ENCODE measurements around the gene RINT1.

The RINT1 gene

DNA sequence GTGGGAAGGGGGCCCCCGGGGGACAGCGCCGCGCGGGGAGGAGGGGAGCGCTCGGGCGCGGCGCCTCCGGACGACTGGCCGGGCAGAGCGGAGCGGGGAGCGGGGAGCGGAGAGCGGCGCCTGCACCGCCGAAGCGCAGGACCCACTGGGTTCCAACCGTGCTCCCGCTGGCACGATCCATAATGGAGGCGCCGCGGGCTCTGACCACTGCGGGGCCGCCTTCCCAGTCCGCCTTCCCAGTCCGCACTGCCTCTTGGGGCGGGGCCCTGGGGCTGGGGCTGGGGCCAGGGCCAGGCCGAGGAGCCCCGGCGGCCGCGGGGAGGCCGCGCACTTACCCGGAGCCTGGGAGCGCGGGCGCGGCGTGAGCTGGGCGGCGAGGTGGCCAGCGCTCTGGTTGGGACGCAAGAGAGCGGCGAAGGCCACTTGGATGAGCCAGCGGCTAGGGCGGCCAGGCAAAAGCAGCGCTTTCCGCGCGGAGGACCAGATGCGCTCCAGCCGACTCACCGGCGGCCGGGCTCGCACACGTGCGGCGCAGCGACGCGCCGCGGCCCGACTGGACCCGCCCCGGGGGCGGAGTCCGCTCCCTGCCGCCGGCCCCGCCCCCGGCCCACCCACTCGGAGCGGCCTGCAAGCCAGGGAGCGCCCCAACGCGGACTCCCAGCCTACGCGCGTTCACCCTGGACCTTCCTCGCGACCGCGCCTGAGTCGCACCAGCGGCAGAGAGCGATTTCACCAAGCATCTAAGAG is 10.1 kb upstream of the RINT1 start, which contains the start of gene PUS7:
PUS7 (minus strand) TSS at position 555 of the 747 bp plus-strand sequence. CDS start 13,759 bp downstream, outside the sequence.
- no peak for TF ChIP-seq ZBTB7A (IDR thresholded peaks at IDR 0.05; ENCODE audit: low read depth)
- TF ChIP-seq, protein P1, sequence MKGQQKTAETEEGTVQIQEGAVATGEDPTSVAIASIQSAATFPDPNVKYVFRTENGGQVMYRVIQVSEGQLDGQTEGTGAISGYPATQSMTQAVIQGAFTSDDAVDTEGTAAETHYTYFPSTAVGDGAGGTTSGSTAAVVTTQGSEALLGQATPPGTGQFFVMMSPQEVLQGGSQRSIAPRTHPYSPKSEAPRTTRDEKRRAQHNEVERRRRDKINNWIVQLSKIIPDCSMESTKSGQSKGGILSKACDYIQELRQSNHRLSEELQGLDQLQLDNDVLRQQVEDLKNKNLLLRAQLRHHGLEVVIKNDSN (IDR thresholded peaks at IDR 0.05), result peak; percentile 47; the same call in 1 of the 2 replicates
- TF ChIP-seq TAF1 (IDR thresholded peaks at IDR 0.05; ENCODE audit: low read depth), result peak; percentile 60; the same call in 1 of the 2 replicates
- TF ChIP-seq, protein P2, sequence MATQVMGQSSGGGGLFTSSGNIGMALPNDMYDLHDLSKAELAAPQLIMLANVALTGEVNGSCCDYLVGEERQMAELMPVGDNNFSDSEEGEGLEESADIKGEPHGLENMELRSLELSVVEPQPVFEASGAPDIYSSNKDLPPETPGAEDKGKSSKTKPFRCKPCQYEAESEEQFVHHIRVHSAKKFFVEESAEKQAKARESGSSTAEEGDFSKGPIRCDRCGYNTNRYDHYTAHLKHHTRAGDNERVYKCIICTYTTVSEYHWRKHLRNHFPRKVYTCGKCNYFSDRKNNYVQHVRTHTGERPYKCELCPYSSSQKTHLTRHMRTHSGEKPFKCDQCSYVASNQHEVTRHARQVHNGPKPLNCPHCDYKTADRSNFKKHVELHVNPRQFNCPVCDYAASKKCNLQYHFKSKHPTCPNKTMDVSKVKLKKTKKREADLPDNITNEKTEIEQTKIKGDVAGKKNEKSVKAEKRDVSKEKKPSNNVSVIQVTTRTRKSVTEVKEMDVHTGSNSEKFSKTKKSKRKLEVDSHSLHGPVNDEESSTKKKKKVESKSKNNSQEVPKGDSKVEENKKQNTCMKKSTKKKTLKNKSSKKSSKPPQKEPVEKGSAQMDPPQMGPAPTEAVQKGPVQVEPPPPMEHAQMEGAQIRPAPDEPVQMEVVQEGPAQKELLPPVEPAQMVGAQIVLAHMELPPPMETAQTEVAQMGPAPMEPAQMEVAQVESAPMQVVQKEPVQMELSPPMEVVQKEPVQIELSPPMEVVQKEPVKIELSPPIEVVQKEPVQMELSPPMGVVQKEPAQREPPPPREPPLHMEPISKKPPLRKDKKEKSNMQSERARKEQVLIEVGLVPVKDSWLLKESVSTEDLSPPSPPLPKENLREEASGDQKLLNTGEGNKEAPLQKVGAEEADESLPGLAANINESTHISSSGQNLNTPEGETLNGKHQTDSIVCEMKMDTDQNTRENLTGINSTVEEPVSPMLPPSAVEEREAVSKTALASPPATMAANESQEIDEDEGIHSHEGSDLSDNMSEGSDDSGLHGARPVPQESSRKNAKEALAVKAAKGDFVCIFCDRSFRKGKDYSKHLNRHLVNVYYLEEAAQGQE (IDR thresholded peaks at IDR 0.05; ENCODE audit: low read depth), result peak; percentile 26; the same call in 1 of the 2 replicates
- TF ChIP-seq, protein P3, sequence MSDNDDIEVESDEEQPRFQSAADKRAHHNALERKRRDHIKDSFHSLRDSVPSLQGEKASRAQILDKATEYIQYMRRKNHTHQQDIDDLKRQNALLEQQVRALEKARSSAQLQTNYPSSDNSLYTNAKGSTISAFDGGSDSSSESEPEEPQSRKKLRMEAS (IDR thresholded peaks at IDR 0.05), result peak; percentile 92; the same call in 1 of the 2 replicates
- TF ChIP-seq EP300 (IDR thresholded peaks at IDR 0.05; ENCODE audit: borderline replicate concordance), result peak; percentile 32
- no peak for TF ChIP-seq CREB1 (IDR thresholded peaks at IDR 0.05; ENCODE audit: low read depth)
- no peak for TF ChIP-seq FOXM1 (IDR thresholded peaks at IDR 0.05; ENCODE audit: borderline replicate concordance, low read depth)
- TF ChIP-seq RAD21 (IDR thresholded peaks at IDR 0.05; ENCODE audit: low read depth), result no peak
- TF ChIP-seq TCF12 (IDR thresholded peaks at IDR 0.05; ENCODE audit: low read depth), result no peak
- TF ChIP-seq YY1 (IDR thresholded peaks at IDR 0.05; ENCODE audit: low read depth), result peak; percentile 51
- TF ChIP-seq TEAD4 (IDR thresholded peaks at IDR 0.05), result no peak
- 0 out of 2 replicates have a peak, but pooled peaks have one; percentile 11 for TF ChIP-seq EGR1 (IDR thresholded peaks at IDR 0.05)

DNA sequence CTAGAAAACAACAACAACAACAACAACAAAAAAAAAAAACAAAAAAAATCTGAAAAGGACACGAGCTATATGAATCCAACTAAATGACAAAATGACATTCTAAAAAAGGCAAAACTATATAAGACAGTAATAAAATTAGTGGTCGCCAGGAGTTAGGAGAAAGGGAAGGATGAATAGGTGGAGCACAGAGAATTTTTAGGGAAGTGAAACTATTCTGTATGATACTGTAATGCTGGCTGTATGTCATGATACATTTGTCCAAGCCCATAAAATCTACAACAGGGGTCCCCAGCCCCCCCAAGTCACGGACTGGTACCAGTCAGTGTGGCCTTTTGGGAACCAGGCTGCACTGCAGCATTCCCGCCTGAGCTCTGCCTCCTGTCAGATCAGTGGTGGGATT is 7.2 kb upstream of the RINT1 start:
- no peak for TF ChIP-seq RAD21 (IDR thresholded peaks at IDR 0.05; ENCODE audit: low read depth)
- no peak for TF ChIP-seq TEAD4 (IDR thresholded peaks at IDR 0.05)
- TF ChIP-seq CREB1 (IDR thresholded peaks at IDR 0.05; ENCODE audit: low read depth), result no peak
- no peak for TF ChIP-seq YY1 (IDR thresholded peaks at IDR 0.05; ENCODE audit: low read depth)
- no peak for TF ChIP-seq EGR1 (IDR thresholded peaks at IDR 0.05)
- no peak for TF ChIP-seq TCF12 (IDR thresholded peaks at IDR 0.05; ENCODE audit: low read depth)

DNA sequence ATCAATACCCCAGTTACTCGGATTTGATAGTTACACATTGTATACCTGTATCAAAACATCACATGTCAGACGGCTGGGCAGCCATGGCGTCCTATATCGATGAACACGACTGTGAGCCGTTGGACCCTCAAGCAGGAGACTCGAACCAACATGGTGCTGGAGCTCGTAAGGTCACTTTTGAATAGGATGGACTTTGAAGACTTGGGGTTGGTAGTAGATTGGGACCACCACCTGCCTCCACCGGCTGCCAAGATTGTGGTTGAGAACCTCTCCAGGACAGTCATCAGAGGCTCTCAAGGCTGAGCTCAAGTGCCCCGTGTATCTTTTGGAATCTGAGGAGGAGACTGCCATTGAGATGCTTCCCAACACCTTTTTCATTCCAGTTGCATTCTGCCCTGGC is 1.9 kb upstream of the RINT1 start:
- TF ChIP-seq CEBPB (IDR thresholded peaks at IDR 0.05) (no peak), RAD21 (IDR thresholded peaks at IDR 0.05; ENCODE audit: low read depth) (no peak), ZBTB7A (IDR thresholded peaks at IDR 0.05; ENCODE audit: low read depth) (no peak), NFIC (IDR thresholded peaks at IDR 0.05) (no peak), CREB1 (IDR thresholded peaks at IDR 0.05; ENCODE audit: low read depth) (no peak)
- TF ChIP-seq, protein P1 (IDR thresholded peaks at IDR 0.05), result no peak

DNA sequence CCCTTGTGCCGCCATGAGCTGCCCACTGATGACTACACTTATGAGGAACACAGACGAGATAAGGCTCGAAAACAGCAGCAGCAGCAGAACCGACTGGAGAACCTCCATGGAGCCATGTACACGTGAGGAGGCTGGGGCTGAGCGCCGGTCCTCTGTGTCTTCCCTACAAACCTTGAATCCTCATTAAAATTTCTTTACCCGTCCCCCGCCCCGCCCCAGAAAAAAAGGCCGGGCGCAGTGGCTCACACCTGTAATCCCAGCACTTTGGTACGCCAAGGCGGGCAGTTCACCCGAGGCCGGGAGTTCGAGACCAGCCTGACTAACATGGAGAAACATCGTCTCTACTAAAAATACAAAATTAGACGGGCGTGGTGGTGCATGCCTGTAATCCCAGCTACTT is 1.5 kb upstream of the RINT1 start:
- TF ChIP-seq TAF1 (IDR thresholded peaks at IDR 0.05; ENCODE audit: low read depth), result no peak
- TF ChIP-seq, protein P1 (IDR thresholded peaks at IDR 0.05), result no peak
- TF ChIP-seq FOXM1 (IDR thresholded peaks at IDR 0.05; ENCODE audit: borderline replicate concordance, low read depth), result no peak
- TF ChIP-seq NFIC (IDR thresholded peaks at IDR 0.05), result no peak
- no peak for TF ChIP-seq TCF12 (IDR thresholded peaks at IDR 0.05; ENCODE audit: low read depth)
- no peak for TF ChIP-seq CEBPB (IDR thresholded peaks at IDR 0.05)
- no peak for TF ChIP-seq ZBTB7A (IDR thresholded peaks at IDR 0.05; ENCODE audit: low read depth)
- TF ChIP-seq CREB1 (IDR thresholded peaks at IDR 0.05; ENCODE audit: low read depth), result no peak
- no peak for TF ChIP-seq RAD21 (IDR thresholded peaks at IDR 0.05; ENCODE audit: low read depth)
- TF ChIP-seq TEAD4 (IDR thresholded peaks at IDR 0.05), result no peak
- no peak for TF ChIP-seq EP300 (IDR thresholded peaks at IDR 0.05; ENCODE audit: borderline replicate concordance)
- TF ChIP-seq, protein P3 (IDR thresholded peaks at IDR 0.05), result no peak

DNA sequence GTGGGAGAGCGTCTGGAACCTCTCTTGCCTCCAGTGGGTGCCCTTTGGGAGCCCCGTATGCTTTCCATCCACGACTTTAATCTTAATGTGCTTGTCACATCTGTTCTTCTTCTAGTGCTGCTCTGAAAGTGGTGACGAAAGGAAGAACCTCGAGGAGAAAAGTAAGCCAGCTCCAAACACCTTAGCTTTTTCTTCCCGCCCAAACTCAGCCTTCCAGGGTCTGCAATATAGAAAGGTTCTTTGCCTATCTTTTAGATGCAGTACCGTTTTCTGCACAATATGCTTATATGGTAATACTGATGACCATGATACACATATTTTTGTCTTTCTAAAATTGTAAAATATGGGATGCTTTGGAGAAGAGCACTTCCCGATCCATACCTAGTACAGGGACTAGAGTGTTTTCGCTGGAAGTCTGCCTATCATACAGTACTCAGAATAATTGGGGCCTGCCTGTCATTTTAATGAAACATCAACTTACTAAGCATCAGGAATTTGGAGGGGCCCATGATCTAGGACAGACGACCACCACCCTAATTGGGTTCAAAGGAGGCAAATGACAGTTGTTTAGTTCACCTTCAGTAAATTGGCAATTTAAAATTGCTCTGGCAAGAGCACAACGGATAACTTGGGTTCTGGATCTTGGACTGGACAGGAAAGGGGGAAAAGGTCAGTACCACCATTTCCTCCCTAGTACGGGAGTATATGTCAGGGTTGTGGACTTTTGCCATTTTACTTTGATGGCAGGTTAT is 884 bp downstream of the RINT1 start:
- TF ChIP-seq EGR1 (IDR thresholded peaks at IDR 0.05) (no peak), EP300 (IDR thresholded peaks at IDR 0.05; ENCODE audit: borderline replicate concordance) (no peak), CREB1 (IDR thresholded peaks at IDR 0.05; ENCODE audit: low read depth) (no peak), TCF12 (IDR thresholded peaks at IDR 0.05; ENCODE audit: low read depth) (no peak), FOXM1 (IDR thresholded peaks at IDR 0.05; ENCODE audit: borderline replicate concordance, low read depth) (no peak), YY1 (IDR thresholded peaks at IDR 0.05; ENCODE audit: low read depth) (no peak)
- TF ChIP-seq, protein P3 (IDR thresholded peaks at IDR 0.05), result no peak

DNA sequence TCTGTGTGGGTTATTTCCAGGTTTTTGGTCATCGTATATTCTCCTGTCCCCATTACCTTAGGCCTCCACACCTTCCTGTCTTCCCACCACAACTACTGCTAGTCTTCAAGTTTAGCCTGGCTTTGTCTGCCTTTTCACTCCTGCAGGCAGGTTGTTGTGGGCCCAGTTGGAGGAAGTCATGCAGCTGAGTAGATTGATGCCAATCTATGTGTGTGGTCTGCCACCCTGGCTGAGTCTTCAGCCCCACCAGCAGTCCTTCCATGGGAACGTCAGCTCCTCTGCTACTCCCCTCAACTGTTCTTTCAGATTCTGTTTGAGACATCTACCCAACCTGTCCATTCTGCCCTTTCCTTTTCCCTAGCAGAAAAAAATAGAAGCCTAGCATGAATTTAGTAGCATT is 6.3 kb downstream of the RINT1 start:
- TF ChIP-seq FOXM1 (IDR thresholded peaks at IDR 0.05; ENCODE audit: borderline replicate concordance, low read depth), result no peak
- TF ChIP-seq NFIC (IDR thresholded peaks at IDR 0.05), result no peak
- TF ChIP-seq TEAD4 (IDR thresholded peaks at IDR 0.05), result no peak
- no peak for TF ChIP-seq YY1 (IDR thresholded peaks at IDR 0.05; ENCODE audit: low read depth)
- TF ChIP-seq, protein P1 (IDR thresholded peaks at IDR 0.05), result no peak
- TF ChIP-seq RAD21 (IDR thresholded peaks at IDR 0.05; ENCODE audit: low read depth), result no peak
- TF ChIP-seq, protein P3 (IDR thresholded peaks at IDR 0.05), result no peak
- TF ChIP-seq, protein P2 (IDR thresholded peaks at IDR 0.05; ENCODE audit: low read depth), result no peak
- no peak for TF ChIP-seq CEBPB (IDR thresholded peaks at IDR 0.05)

All from Ishikawa (cell line).